Measurements from ENCODE around the gene MUL1.
"Not testable (repeated sequence)": the region's sequence is repeated elsewhere in the genome, so short reads cannot be mapped to it uniquely, and the experiment has no call there.

Gene MUL1

GRCh38 chr1:20521960-20522861 is 14.3 kb upstream of the MUL1 start:
- Histone ChIP-seq H3K9me3 (ENCODE audit: control insufficient read depth, insufficient read depth, low read depth, low read length) (no peaks in the 10 kb centered on the region), H3K27ac (ENCODE audit: extremely low read depth, low read depth, low read length) (no peak overlapping the region), H3K36me3 (ENCODE audit: control insufficient read depth in 2 of 2, insufficient read depth in 1 of 2, low read length in 2 of 2) (no peaks in the 10 kb centered on the region), H3K4me3 (ENCODE audit: low read depth, low read length) (no peak overlapping the region), H3K4me1 (ENCODE audit: control insufficient read depth, insufficient read depth, low read length) (no peaks in the 10 kb centered on the region)
- CTCF ChIA-PET: interaction anchor here (0.6 to 4.4 kb wide), 17 partner anchors 50 to 310 kb away, joined by 3 to 36 read pairs (median 4); partner anchors contain the start of gene PINK1
- peak; percentile 38; the same call in 1 of the 2 replicates for TF ChIP-seq ZNF366 (tag by site-specific recombination; conservative IDR thresholded peaks at IDR 0.05)
- TF ChIP-seq GFI1B (tag by site-specific recombination; IDR thresholded peaks at IDR 0.05): 0 out of 2 replicates have a peak, but pooled peaks have one; percentile 45
- TF ChIP-seq, protein P1, sequence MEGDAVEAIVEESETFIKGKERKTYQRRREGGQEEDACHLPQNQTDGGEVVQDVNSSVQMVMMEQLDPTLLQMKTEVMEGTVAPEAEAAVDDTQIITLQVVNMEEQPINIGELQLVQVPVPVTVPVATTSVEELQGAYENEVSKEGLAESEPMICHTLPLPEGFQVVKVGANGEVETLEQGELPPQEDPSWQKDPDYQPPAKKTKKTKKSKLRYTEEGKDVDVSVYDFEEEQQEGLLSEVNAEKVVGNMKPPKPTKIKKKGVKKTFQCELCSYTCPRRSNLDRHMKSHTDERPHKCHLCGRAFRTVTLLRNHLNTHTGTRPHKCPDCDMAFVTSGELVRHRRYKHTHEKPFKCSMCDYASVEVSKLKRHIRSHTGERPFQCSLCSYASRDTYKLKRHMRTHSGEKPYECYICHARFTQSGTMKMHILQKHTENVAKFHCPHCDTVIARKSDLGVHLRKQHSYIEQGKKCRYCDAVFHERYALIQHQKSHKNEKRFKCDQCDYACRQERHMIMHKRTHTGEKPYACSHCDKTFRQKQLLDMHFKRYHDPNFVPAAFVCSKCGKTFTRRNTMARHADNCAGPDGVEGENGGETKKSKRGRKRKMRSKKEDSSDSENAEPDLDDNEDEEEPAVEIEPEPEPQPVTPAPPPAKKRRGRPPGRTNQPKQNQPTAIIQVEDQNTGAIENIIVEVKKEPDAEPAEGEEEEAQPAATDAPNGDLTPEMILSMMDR (tag by site-specific recombination; IDR thresholded peaks at IDR 0.05): peak; percentile 88
- peak; percentile 36; the same call in 1 of the 2 replicates for TF ChIP-seq ZNF501 (tag by site-specific recombination; IDR thresholded peaks at IDR 0.05)
- no peak for TF ChIP-seq HOXC10 (CRISPR knock-in tag; IDR thresholded peaks at IDR 0.05)
- TF ChIP-seq ZNF426 (tag by site-specific recombination; IDR thresholded peaks at IDR 0.05): no peak
- TF ChIP-seq ZNF654 (tag by site-specific recombination; IDR thresholded peaks at IDR 0.05; ENCODE audit: low read depth): peak; percentile 96
- TF ChIP-seq IKZF3 (tag by site-specific recombination; IDR thresholded peaks at IDR 0.05): peak; percentile 75
- POLR2A ChIA-PET: no interaction called here

DNA sequence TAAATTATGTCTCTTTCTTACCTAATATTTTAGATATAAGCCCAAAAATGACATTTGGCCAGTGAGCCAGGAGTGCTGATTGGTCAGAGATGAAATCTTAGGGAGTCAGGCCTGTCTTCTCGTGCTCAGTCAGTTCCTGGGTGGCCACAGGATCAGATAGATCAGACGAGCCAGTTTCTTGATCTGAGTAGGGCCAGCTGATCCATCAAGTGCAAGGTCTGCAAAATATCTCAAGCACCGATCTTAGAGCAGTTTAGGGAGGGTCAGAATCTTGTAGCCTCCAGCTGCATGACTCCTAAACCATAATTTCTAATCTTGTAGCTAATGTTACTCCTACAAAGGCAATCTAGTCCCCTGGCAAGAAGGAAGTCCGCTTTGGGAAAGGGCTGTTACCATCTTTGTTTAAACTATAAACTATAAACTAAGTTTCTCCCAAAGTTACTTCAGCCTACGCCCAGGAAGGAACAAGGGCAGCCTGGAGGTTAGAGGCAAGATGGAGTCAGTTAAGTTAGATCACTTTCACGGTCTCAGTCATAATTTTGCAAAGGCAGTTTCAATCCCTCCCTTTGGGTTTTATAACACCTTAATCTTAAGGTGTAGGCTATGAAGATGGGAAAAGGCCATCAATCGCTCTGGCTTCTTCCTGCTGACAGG is 11.8 kb upstream of the MUL1 start:
- H3K27ac ChIP-seq (ENCODE audit: extremely low read depth, low read depth, low read length); H3K4me3 ChIP-seq (ENCODE audit: low read depth, low read length); H3K36me3 ChIP-seq (ENCODE audit: control insufficient read depth in 2 of 2, insufficient read depth in 1 of 2, low read length in 2 of 2); H3K9me3 ChIP-seq (ENCODE audit: control insufficient read depth, insufficient read depth, low read depth, low read length); POLR2A ChIA-PET; H3K4me1 ChIP-seq (ENCODE audit: control insufficient read depth, insufficient read depth, low read length): not testable (repeated sequence)
- CTCF ChIA-PET: interaction anchor here (0.6 to 1.5 kb wide), 2 partner anchors 111 to 307 kb away, joined by 3 to 4 read pairs; no protein-coding TSS in a partner anchor

- ChIA-PET POLR2A (no interaction called here), CTCF (no interaction called here)
- Histone ChIP-seq H3K36me3 (ENCODE audit: control insufficient read depth in 2 of 2, insufficient read depth in 1 of 2, low read length in 2 of 2) (no peaks in the 10 kb centered on the region; a peak in 1 of 3 replicates), H3K4me3 (ENCODE audit: low read depth, low read length) (no peak overlapping the region), H3K9me3 (ENCODE audit: control insufficient read depth, insufficient read depth, low read depth, low read length) (no peaks in the 10 kb centered on the region), H3K4me1 (ENCODE audit: control insufficient read depth, insufficient read depth, low read length) (peaks cover 3% of the 10 kb centered on the region; the same call in 1 of the 2 replicates), H3K27ac (ENCODE audit: extremely low read depth, low read depth, low read length) (no peak overlapping the region)
- no peak for TF ChIP-seq ZBTB1 (tag by site-specific recombination; IDR thresholded peaks at IDR 0.05)
- no peak for TF ChIP-seq ZNF529 (tag by site-specific recombination; IDR thresholded peaks at IDR 0.05; ENCODE audit: insufficient replicate concordance)
- TF ChIP-seq, protein P2, sequence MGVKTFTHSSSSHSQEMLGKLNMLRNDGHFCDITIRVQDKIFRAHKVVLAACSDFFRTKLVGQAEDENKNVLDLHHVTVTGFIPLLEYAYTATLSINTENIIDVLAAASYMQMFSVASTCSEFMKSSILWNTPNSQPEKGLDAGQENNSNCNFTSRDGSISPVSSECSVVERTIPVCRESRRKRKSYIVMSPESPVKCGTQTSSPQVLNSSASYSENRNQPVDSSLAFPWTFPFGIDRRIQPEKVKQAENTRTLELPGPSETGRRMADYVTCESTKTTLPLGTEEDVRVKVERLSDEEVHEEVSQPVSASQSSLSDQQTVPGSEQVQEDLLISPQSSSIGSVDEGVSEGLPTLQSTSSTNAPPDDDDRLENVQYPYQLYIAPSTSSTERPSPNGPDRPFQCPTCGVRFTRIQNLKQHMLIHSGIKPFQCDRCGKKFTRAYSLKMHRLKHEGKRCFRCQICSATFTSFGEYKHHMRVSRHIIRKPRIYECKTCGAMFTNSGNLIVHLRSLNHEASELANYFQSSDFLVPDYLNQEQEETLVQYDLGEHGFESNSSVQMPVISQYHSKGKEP (tag by site-specific recombination; IDR thresholded peaks at IDR 0.05): no peak
- no peak for TF ChIP-seq ZNF223 (tag by site-specific recombination; IDR thresholded peaks at IDR 0.05)
- TF ChIP-seq GFI1B (tag by site-specific recombination; IDR thresholded peaks at IDR 0.05): no peak
- TF ChIP-seq ZNF335 (tag by site-specific recombination; conservative IDR thresholded peaks at IDR 0.05): peak; percentile 95
- no peak for TF ChIP-seq ZNF248 (tag by site-specific recombination; IDR thresholded peaks at IDR 0.05)
- no peak for TF ChIP-seq KLF9 (tag by site-specific recombination; IDR thresholded peaks at IDR 0.05; ENCODE audit: low read depth)
- no peak for TF ChIP-seq FEZF1 (tag by site-specific recombination; IDR thresholded peaks at IDR 0.05)
- TF ChIP-seq YY2 (tag by site-specific recombination; IDR thresholded peaks at IDR 0.05): no peak
- TF ChIP-seq ZNF23 (tag by site-specific recombination; IDR thresholded peaks at IDR 0.05; ENCODE audit: borderline replicate concordance): no peak
- 0 out of 2 replicates have a peak, but pooled peaks have one; percentile 16 for TF ChIP-seq SCRT1 (tag by site-specific recombination; IDR thresholded peaks at IDR 0.05; ENCODE audit: borderline replicate concordance)
- no peak for TF ChIP-seq ZNF776 (tag by site-specific recombination; IDR thresholded peaks at IDR 0.05; ENCODE audit: borderline replicate concordance)
- TF ChIP-seq SCRT2 (tag by site-specific recombination; IDR thresholded peaks at IDR 0.05): peak; percentile 69
Measured at GRCh38 chr1:20511518-20512428, 3.8 kb upstream of the MUL1 start.

All from HEK293 (cell line).